HuH-7.5 (cell line): ENCODE data around the gene ENPEP.
"Not testable (repeated sequence)": the region's sequence is repeated elsewhere in the genome, so short reads cannot be mapped to it uniquely, and the experiment has no call there.

Experiments
- DNase-seq: peaks from one replicate; pipeline ENCODE4 v3.0.0; 2011; ENCODE audit warnings: low spot score

ENPEP gene

GRCh38 chr4:110475881-110476818 lies at the start of gene ENPEP:
Gene ENPEP, plus strand, starts transcription at chr4:110476155. Its CDS starts 260 bp downstream, at chr4:110476415.
- DNase-seq: no peak

GRCh38 chr4:110431805-110432204 lies 44.1 kb upstream of the ENPEP start:
- DNase-seq: not testable (repeated sequence)

GRCh38 chr4:110437292-110437691 lies 38.7 kb upstream of the ENPEP start:
- DNase-seq: not testable (repeated sequence)

GRCh38 chr4:110439209-110439608 lies 36.7 kb upstream of the ENPEP start:
- not testable (repeated sequence) for DNase-seq

- no peak for DNase-seq
Observed at GRCh38 chr4:110442309-110442708, 33.6 kb upstream of the ENPEP start.

- no peak for DNase-seq
Observed at GRCh38 chr4:110442788-110443187, 33.2 kb upstream of the ENPEP start.

- DNase-seq: peak; percentile 5
Observed at GRCh38 chr4:110449947-110450346, 26.0 kb upstream of the ENPEP start.

GRCh38 chr4:110452546-110452945 lies 23.4 kb upstream of the ENPEP start:
- no peak for DNase-seq

GRCh38 chr4:110454441-110454840 lies 21.5 kb upstream of the ENPEP start:
- DNase-seq: no peak

- DNase-seq: no peak
Observed at GRCh38 chr4:110458494-110459266, 17.3 kb upstream of the ENPEP start.

- DNase-seq: no peak
Observed at GRCh38 chr4:110460074-110460746, 15.7 kb upstream of the ENPEP start.

GRCh38 chr4:110467400-110467799 lies 8.6 kb upstream of the ENPEP start:
- DNase-seq: no peak

- no peak for DNase-seq
Observed at GRCh38 chr4:110472583-110473329, 3.2 kb upstream of the ENPEP start.

- DNase-seq: no peak
Observed at GRCh38 chr4:110474481-110474880, 1.5 kb upstream of the ENPEP start.

GRCh38 chr4:110475080-110475479 lies 875 bp upstream of the ENPEP start:
- DNase-seq: not testable (repeated sequence)

GRCh38 chr4:110477836-110478235 lies 1.9 kb downstream of the ENPEP start:
- no peak for DNase-seq

- no peak for DNase-seq
Observed at GRCh38 chr4:110480031-110480549, 4.1 kb downstream of the ENPEP start.

- no peak for DNase-seq
Observed at GRCh38 chr4:110480746-110481271, 4.9 kb downstream of the ENPEP start.

- no peak for DNase-seq
Observed at GRCh38 chr4:110483516-110483915, 7.6 kb downstream of the ENPEP start.

- no peak for DNase-seq
Observed at GRCh38 chr4:110484029-110484428, 8.1 kb downstream of the ENPEP start.

- DNase-seq: no peak
Observed at GRCh38 chr4:110484767-110485166, 8.8 kb downstream of the ENPEP start.
